GM18502 (cell line): Measurements from ENCODE around the gene SLC35F3.
A peak's percentile ranks its signal among the peaks of the same experiment; 100 is the strongest.
"Not testable (repeated sequence)": the region's sequence is repeated elsewhere in the genome, so short reads cannot be mapped to it uniquely, and the experiment has no call there.

Experiments used
- ATAC-seq: cut with Tn5 transposase; IDR thresholded peaks from one replicate; pipeline ENCODE4 v1.9.1; 2021; ENCODE audit warnings: mild to moderate bottlenecking; ENCODE audit not compliant: unreplicated experiment, poor library complexity

Gene SLC35F3

GRCh38 chr1:233904633-233905415 is at the start of gene SLC35F3:
Gene SLC35F3 (plus strand): TSS chr1:233904676.
- no peak for ATAC-seq

GRCh38 chr1:233859446-233859845 is 45.0 kb upstream of the SLC35F3 start:
- ATAC-seq = no peak

GRCh38 chr1:233863901-233864545 is 40.5 kb upstream of the SLC35F3 start:
- ATAC-seq = no peak

GRCh38 chr1:233864578-233864977 is 39.9 kb upstream of the SLC35F3 start:
- ATAC-seq = no peak

- no peak for ATAC-seq
These were observed 39.3 kb upstream of the SLC35F3 start for GRCh38 chr1:233865216-233865615.

- no peak for ATAC-seq
These were observed 38.6 kb upstream of the SLC35F3 start for GRCh38 chr1:233865902-233866301.

- no peak for ATAC-seq
These were observed 37.4 kb upstream of the SLC35F3 start for GRCh38 chr1:233867028-233867427.

GRCh38 chr1:233868461-233868860 is 36.0 kb upstream of the SLC35F3 start:
- no peak for ATAC-seq

GRCh38 chr1:233869680-233870079 is 34.8 kb upstream of the SLC35F3 start:
- no peak for ATAC-seq

GRCh38 chr1:233873666-233874065 is 30.8 kb upstream of the SLC35F3 start:
- no peak for ATAC-seq

GRCh38 chr1:233879841-233880240 is 24.6 kb upstream of the SLC35F3 start:
- no peak for ATAC-seq

- no peak for ATAC-seq
These were observed 20.8 kb upstream of the SLC35F3 start for GRCh38 chr1:233883671-233884070.

GRCh38 chr1:233884461-233885151 is 19.9 kb upstream of the SLC35F3 start:
- no peak for ATAC-seq

- no peak for ATAC-seq
These were observed 19.1 kb upstream of the SLC35F3 start for GRCh38 chr1:233885196-233885920.

- ATAC-seq = not testable (repeated sequence)
These were observed 13.3 kb upstream of the SLC35F3 start for GRCh38 chr1:233891151-233891550.

- ATAC-seq = peak; percentile 99
These were observed 6.9 kb upstream of the SLC35F3 start for GRCh38 chr1:233897325-233898162.

GRCh38 chr1:233901495-233901894 is 3.0 kb upstream of the SLC35F3 start:
- ATAC-seq = no peak

GRCh38 chr1:233905416-233906051 is 1.1 kb downstream of the SLC35F3 start:
- no peak for ATAC-seq

- ATAC-seq = no peak
These were observed 2.7 kb downstream of the SLC35F3 start for GRCh38 chr1:233907151-233907550.
